ENCODE results near the gene C1GALT1.
"Not testable (repeated sequence)": the region's sequence is repeated elsewhere in the genome, so short reads cannot be mapped to it uniquely, and the experiment has no call there.

The C1GALT1 gene

DNA sequence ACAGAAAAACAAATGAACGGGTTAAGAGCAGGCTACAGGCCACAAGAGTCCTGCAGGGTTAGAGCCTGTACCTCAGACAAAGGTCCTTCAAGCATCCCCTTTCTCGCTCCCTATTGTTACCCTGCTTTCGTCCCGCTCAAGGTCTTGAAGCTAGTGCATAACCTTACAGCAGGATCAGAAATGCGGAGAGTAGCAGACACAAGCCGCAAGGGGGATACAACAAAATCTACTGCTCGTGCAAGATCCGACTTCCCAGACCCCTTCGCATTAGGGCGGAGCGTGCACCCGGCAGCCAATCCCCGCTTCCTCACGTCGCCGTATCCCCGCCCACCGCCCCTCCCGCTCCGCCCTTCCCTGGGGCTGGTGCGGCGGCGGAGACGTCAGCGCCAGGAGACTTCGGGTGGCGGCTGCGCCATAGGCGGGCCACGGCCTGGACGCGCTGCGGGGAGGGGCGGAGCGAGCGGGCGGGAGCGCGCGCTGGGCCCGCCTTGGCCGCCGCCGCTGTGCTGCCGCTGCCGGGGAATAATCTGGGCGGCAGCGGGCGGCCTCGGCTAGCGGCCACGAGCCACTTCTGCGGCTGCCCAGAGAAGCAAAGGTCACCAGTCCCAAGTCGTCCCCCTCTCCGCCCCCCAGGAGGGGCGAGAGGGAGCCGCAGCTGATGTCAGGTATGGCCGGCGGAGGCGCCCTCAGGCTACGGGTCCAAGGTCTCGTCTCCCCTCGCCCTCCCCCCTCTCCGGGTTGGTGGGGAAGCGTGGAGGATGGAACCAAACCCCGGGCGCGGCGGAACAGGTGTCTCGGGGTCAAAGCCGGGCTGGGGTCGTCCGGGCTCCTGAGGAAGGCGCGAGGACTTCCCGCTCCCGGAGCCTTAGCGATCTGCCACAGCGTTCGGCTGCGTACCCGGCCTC is at the start of gene C1GALT1:
C1GALT1 (plus strand) TSS at position 389 of the 905 bp plus-strand sequence. CDS start 51,776 bp downstream, outside the sequence.
- Histone ChIP-seq H3K9me3 (no peaks in the 10 kb centered on the region), H3K27ac (peak within 1 kb of the TSS; percentile 88), H3K4me3 (peak within 1 kb of the TSS; percentile 81), H3K27me3 (no peaks in the 10 kb centered on the region), H4K20me1 (peaks cover 31% of the 10 kb centered on the region; the same call in 1 of the 2 replicates), H3K4me1 (peaks cover 31% of the 10 kb centered on the region), H3K4me2 (peak within 1 kb of the TSS; percentile 76), H3K36me3 (peaks cover 18% of the 10 kb centered on the region; the same call in 1 of the 2 replicates), H3K9ac (peak within 1 kb of the TSS; percentile 86)
- TF ChIP-seq Cebpa-rat (IDR thresholded peaks at IDR 0.05): no peak

DNA sequence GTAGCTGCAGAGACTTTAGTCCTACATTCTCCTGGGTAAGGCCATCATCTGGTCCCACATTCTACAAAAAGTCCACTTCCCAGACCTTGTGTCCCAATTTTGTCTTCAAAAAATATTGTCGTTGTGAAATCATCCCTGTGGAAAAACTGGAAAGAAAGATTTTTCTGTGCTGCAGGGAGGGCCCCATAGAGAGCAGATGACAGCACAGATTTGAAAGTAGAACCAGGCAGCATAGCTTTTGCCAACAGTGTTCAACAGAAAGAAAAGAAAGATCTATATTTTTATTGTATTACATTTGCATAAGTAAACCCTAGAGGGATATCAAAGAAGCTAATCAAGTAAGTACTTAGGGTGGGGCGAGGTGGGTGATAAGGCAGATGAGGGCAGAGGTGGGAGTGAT is 48.3 kb upstream of the C1GALT1 start:
- no peaks in the 10 kb centered on the region for H3K36me3 ChIP-seq
- no peak overlapping the region for H3K9ac ChIP-seq
- no peaks in the 10 kb centered on the region for H3K4me1 ChIP-seq
- TF ChIP-seq Cebpa-rat (IDR thresholded peaks at IDR 0.05): no peak
- H4K20me1 ChIP-seq: no peaks in the 10 kb centered on the region
- H3K27me3 ChIP-seq: no peaks in the 10 kb centered on the region
- H3K9me3 ChIP-seq: no peaks in the 10 kb centered on the region
- H3K4me3 ChIP-seq: no peak overlapping the region
- no peak overlapping the region for H3K27ac ChIP-seq
- H3K4me2 ChIP-seq: no peak overlapping the region

DNA sequence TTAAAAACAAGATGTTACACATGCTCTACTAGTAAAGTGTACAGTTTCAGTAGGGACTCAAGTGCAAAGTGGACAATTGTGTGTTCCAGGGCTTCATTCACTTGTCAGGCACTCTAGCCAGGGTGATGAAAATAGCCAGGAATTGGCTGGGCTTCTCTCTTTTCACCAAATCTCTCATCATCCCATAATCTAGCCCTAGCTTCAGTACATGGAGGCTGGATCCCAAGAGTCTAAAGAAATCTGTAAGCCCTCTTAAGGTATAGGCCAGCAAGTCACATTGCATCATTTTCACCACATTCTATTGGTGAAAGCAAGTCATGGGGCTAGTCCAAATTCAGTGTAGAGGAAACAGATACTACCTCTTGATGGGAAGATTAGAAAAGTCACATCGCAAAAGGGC is 47.3 kb upstream of the C1GALT1 start:
- H3K27me3 ChIP-seq: no peaks in the 10 kb centered on the region
- H3K36me3 ChIP-seq: no peaks in the 10 kb centered on the region
- TF ChIP-seq Cebpa-rat (IDR thresholded peaks at IDR 0.05): no peak
- H4K20me1 ChIP-seq: no peaks in the 10 kb centered on the region
- H3K4me1 ChIP-seq: no peaks in the 10 kb centered on the region
- H3K9me3 ChIP-seq: 0 out of 2 replicates have a peak, but pooled peaks cover 1% of the 10 kb centered on the region
- H3K27ac ChIP-seq: no peak overlapping the region
- H3K9ac ChIP-seq: no peak overlapping the region
- H3K4me2 ChIP-seq: no peak overlapping the region
- no peak overlapping the region for H3K4me3 ChIP-seq

DNA sequence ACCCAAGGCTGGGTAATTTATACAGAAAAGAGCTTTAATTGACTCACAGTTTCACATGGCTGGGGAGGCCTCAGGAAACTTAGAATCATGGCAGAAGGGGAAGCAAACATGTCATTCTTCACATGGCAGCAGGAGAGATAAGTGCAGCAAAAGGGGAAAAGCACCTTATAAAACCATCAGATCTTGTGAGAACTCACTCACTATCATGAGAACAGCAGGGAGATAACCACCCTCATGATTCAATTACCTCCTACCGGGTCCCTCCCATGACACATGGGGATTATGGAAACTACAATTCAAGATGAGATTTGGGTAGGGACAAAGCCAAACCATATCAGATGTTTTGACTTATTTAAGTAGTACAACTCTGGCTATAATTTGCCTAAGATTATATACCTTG is 46.4 kb upstream of the C1GALT1 start:
- H4K20me1 ChIP-seq, H3K27ac ChIP-seq, H3K4me2 ChIP-seq, H3K4me1 ChIP-seq, H3K4me3 ChIP-seq, H3K9me3 ChIP-seq, H3K27me3 ChIP-seq, H3K9ac ChIP-seq, H3K36me3 ChIP-seq: not testable (repeated sequence)

DNA sequence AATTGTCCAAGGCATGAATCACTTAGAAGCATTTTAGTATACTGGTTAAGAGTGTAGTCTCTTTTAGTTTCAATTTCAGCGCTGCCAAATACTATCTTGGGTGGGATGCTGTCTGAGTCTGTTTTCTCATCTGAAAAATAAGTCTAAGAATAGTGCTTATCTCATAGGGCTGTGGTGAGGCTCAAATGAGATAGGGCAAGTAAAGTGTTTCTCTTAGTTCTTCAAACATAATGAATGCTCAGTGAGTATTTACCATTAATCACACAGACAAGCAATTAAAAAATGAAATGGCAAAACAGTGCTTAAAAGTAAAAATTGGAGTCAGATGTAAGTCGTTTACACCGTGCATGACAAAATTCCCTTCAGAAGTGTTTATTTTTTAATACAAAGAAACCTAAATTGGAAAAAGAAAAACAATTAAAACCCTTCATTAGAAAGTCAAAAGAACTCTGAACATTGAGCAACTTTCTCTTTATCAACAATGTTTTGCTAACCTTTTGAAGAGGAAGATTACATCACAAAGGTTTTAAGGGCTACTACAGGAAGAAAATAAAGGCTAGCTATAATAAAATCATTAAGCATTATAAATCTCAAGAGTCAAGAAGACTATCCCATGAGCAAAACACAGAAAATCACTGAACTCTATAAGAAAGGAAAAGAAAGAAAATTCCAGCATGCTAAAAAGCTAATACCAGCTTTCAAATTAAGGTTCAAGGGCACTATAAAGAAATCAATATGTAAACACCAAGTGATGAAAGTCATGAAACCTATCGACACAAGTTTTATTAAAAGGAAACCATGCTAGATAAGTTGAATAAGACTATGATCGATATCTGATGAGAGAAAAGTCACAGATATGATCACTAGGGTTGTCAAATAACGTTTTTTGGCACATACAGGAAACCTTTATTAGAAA is 45.6 kb upstream of the C1GALT1 start:
- Histone ChIP-seq H3K4me2 (no peak overlapping the region), H3K27me3 (no peaks in the 10 kb centered on the region), H3K4me1 (no peaks in the 10 kb centered on the region), H4K20me1 (no peaks in the 10 kb centered on the region), H3K36me3 (no peaks in the 10 kb centered on the region), H3K9me3 (0 out of 2 replicates have a peak, but pooled peaks cover 3% of the 10 kb centered on the region), H3K4me3 (no peak overlapping the region), H3K9ac (no peak overlapping the region), H3K27ac (no peak overlapping the region)
- no peak for TF ChIP-seq Cebpa-rat (IDR thresholded peaks at IDR 0.05)

DNA sequence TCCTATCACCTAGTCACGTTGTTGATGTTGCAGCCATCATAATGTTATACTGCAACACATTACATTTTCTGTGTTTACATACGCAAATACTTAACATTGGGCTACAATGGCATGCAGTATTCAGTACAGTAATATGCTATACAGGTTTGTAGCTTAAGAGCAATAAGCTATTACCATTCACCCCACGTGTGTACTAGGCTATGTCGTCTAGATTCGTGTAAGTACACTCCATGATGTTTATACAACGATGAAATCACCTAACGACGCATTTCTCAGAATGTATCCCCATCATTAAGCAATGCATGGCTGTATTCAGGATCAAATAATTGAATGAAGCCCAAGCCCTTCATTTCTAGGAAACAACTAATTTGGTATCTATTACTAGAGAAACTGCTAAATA is 43.4 kb upstream of the C1GALT1 start:
- no peak overlapping the region for H3K4me3 ChIP-seq
- no peak overlapping the region for H3K9ac ChIP-seq
- H3K27me3 ChIP-seq: no peaks in the 10 kb centered on the region
- peaks cover 13% of the 10 kb centered on the region for H3K9me3 ChIP-seq
- H3K4me2 ChIP-seq: no peak overlapping the region
- TF ChIP-seq Cebpa-rat (IDR thresholded peaks at IDR 0.05): no peak
- no peak overlapping the region for H3K27ac ChIP-seq
- no peaks in the 10 kb centered on the region for H3K4me1 ChIP-seq
- H4K20me1 ChIP-seq: no peaks in the 10 kb centered on the region
- no peaks in the 10 kb centered on the region for H3K36me3 ChIP-seq

DNA sequence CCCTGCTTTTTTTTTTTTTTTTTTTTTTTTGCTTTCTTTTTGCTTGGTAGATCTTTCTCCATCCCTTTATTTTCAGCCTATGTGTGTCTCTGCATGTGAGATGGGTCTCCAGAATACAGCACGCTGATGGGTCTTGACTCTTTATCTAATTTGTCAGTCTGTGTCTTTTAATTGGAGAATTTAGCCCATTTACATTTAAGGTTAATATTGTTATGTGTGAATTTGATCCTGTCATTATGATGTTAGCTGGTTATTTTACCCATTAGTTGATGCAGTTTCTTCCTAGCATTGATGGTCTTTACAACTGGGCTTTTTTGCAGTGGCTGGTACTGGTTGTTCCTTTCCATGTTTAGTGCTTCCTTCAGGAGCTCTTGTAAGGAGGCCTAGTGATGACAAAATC is 38.9 kb upstream of the C1GALT1 start:
- H3K4me3 ChIP-seq, H3K4me2 ChIP-seq, H3K4me1 ChIP-seq, H3K36me3 ChIP-seq, H3K27ac ChIP-seq, H4K20me1 ChIP-seq, H3K9ac ChIP-seq, H3K27me3 ChIP-seq: not testable (repeated sequence)
- H3K9me3 ChIP-seq: peaks cover 31% of the 10 kb centered on the region

DNA sequence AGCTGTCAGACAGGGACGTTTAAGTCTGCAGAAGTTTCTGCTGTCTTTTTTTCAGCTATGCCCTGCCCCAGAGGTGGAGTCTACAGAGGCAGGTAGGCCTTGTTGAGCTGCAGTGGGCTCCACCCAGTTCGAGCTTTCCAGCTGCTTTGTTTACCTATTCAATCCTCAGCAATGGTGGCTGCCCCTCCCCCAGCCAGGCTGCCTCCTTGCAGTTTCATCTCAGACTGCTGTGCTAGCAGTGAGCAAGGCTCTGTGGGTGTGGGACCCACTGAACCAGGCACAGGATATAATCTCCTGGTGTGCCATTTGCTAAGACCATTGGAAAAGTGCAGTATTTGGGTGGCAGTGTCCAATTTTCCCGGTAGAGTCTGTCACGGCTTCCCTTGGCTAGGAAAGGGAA is 37.2 kb upstream of the C1GALT1 start:
- peaks cover 29% of the 10 kb centered on the region for H3K9me3 ChIP-seq
- not testable (repeated sequence) for H3K9ac ChIP-seq, H3K27ac ChIP-seq, H3K4me3 ChIP-seq, H3K4me1 ChIP-seq, H3K36me3 ChIP-seq, H4K20me1 ChIP-seq, H3K27me3 ChIP-seq, H3K4me2 ChIP-seq

DNA sequence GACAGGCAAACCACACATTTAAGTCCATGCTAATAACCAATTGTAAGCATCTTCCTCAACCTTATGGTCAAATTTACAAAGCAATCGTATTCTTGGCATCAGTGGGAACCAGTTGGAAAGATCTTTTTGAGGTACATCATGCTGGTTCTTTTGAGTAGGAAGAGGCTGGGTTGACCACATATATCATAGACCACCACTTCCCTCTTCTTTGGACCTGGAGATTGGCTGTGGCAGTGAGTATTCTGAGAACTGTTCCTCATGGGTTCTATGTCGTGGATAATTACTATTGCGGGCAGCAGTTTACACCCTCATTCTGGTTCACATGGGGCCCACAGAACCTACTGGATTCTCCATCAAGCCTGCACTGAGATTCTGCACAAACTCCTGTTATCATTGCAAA is 35.5 kb upstream of the C1GALT1 start:
- Histone ChIP-seq H3K9ac (no peak overlapping the region), H3K27ac (no peak overlapping the region), H3K4me3 (no peak overlapping the region), H3K9me3 (peaks cover 28% of the 10 kb centered on the region), H4K20me1 (no peaks in the 10 kb centered on the region), H3K27me3 (no peaks in the 10 kb centered on the region), H3K36me3 (no peaks in the 10 kb centered on the region), H3K4me2 (no peak overlapping the region), H3K4me1 (peaks cover 12% of the 10 kb centered on the region)
- TF ChIP-seq Cebpa-rat (IDR thresholded peaks at IDR 0.05): no peak

Data from BLaER1 (cell line).